K562 (cell line): ENCODE results near the gene SRM. TPM values are rescaled to one million over a fixed set of nuclear protein-coding genes. Genes with fewer than 3 reads are reported as not detected.

Source experiments
- ATF7 ChIP-seq: fragments of 450-650 bp; IDR thresholded peaks from 2 replicates; pipeline ENCODE4 v1.7.1; 2014; ENCODE audit warnings: mild to moderate bottlenecking, moderate library complexity
- CBX5 ChIP-seq: IDR thresholded peaks from 2 replicates; pipeline ENCODE4 v1.6.1; 2014; ENCODE audit warnings: low read depth, borderline replicate concordance
- ESRRB ChIP-seq: fragments of 250-450 bp; sonication (Bioruptor Pico); IDR thresholded peaks from 2 replicates; pipeline ENCODE4 v1.5.0; 2020; ENCODE audit warnings: mild to moderate bottlenecking, moderate library complexity, borderline replicate concordance
- HDGF ChIP-seq: fragments of 450-650 bp; IDR thresholded peaks from 2 replicates; pipeline ENCODE4 v1.6.1; 2016
- MCM5 ChIP-seq: fragments of 450-650 bp; IDR thresholded peaks from 2 replicates; pipeline ENCODE4 v1.6.1; 2016; ENCODE audit warnings: low read depth
- MECOM ChIP-seq: fragments of 250-450 bp; sonication (Bioruptor Pico); IDR thresholded peaks from 2 replicates; pipeline ENCODE4 v1.8.0; 2022; ENCODE audit warnings: inconsistent platforms
- MEIS2 ChIP-seq: fragments of 450-650 bp; IDR thresholded peaks from 2 replicates; pipeline ENCODE4 v1.6.1; 2014; ENCODE audit warnings: mild to moderate bottlenecking; ENCODE audit not compliant: partially characterized antibody
- MYBL2 ChIP-seq, 2 experiments: fragments of 450-650 bp in 1 of 2; sonication (generic) in 1 of 2; formaldehyde crosslinking in 1 of 2; IDR thresholded peaks; 2 replicates each; pipeline versions ENCODE4 v1.6.1 to v1.8.1; 2017 to 2022; ENCODE audit warnings: borderline replicate concordance in 1 of 2, inconsistent platforms in 1 of 2, low read depth in 1 of 2, mild to moderate bottlenecking in 1 of 2, missing genetic modification reagents in 1 of 2, moderate library complexity in 1 of 2
- NFATC3 ChIP-seq: fragments of 450-650 bp; IDR thresholded peaks from 2 replicates; pipeline ENCODE4 v1.6.1; 2017; ENCODE audit warnings: mild to moderate bottlenecking
- STAT5A ChIP-seq: IDR thresholded peaks from 2 replicates; pipeline ENCODE4 v1.6.1; 2012; ENCODE audit warnings: low read length, inconsistent platforms, borderline replicate concordance
- polyA plus RNA-seq, 8 experiments: library from polyadenylated mRNA; depleted of rRNA in 4 of 8; stranded (reverse) in 5 of 8; unstranded in 3 of 8; fragments of >200 nt; fragmentation: Nextera tagmentation in 2 of 8; fragmentation: Illumina TruSeq in 1 of 8; extraction: Ambion mirVana in 2 of 8; extraction: Trizol in 1 of 8; gene quantifications; 2 replicates each; pipeline versions ENCODE4 v1.2.1 to v1.2.3, GENCODE V29; 2011 to 2014; ENCODE audit warnings: inconsistent platforms in 1 of 8, missing spikeins in 1 of 8
- total RNA-seq, 7 experiments: library from RNA; depleted of rRNA in 6 of 7; stranded (reverse); fragments of >200 nt in 6 of 7; fragmentation: Illumina TruSeq in 2 of 7; extraction: Trizol in 2 of 7; gene quantifications; 2 replicates each; pipeline versions ENCODE4 v1.2.1 to v1.2.3, GENCODE V29; 2011 to 2021; ENCODE audit warnings: low replicate concordance in 1 of 7
- TF ChIP-seq, protein P1 (sequence below), 2 experiments: fragments of 450-650 bp in 1 of 2; sonication (generic) in 1 of 2; formaldehyde crosslinking in 1 of 2; IDR thresholded peaks; 2 replicates each; pipeline versions ENCODE4 v1.7.1 to v1.9.0; 2016 to 2022; ENCODE audit warnings: inconsistent platforms in 1 of 2, mild to moderate bottlenecking in 1 of 2, missing genetic modification reagents in 1 of 2
- TF ChIP-seq, protein P2 (sequence below): sonication (generic); formaldehyde crosslinking; IDR thresholded peaks from 2 replicates; pipeline ENCODE4 v1.8.1; 2023; ENCODE audit warnings: mild to moderate bottlenecking, missing genetic modification reagents
- TF ChIP-seq, protein P3 (sequence below): sonication (generic); formaldehyde crosslinking; IDR thresholded peaks from 2 replicates; pipeline ENCODE4 v1.9.0; 2022; ENCODE audit warnings: mild to moderate bottlenecking, missing genetic modification reagents

SRM gene
- total and polyA plus RNA-seq, 9 of the 15 experiments (the other 6 are each of a cell fraction or from before 2014, with no cell fraction given): 23.9 to 373 (median 82.5) TPM

DNA sequence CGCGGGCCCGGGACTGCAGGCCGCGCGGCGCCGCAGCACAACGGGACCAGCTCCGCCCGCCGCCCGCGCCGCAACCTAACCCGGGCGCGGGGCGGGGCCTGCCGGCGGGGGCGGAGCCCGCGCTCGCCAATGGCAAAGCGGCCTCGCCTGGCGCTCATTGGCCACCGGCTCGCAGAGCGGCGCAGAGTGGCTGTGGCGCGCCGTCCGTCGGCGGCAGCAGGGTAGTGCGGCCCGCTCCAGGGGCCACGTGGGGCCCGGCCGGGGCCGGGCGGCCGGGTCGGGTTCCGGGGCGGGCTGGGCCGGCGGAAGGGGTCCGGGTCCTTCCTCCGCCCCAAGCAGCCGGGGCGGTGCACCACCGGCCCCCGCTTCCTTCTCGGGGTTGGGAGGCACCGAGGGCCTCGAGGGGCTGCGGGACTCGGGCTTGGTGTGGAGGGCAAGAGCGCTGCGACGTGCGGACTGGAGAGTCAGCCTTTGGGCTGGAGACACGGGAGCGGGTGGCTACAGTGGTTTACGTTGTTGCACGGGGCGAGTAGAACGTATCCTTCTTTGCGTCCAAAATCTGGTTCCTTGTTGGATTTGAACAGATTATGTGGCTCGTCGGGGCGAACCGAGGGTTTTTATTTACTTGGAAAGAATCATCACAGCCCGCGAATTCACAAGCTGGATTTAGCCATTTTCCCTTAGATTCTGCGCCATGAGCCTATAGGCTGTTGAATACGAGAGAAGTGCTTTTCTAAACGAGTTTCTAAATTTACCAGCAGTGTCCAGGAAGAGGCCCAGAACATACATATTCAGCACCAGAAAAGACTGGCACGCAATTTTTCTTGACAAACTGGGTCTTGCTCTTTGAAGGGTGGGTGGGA lies at the start of gene SRM (continued):
- TF ChIP-seq MYBL2 (IDR thresholded peaks at IDR 0.05; ENCODE audit: low read depth): no peak
- no peak for TF ChIP-seq MYBL2 (CRISPR knock-in tag; IDR thresholded peaks at IDR 0.05; ENCODE audit: borderline replicate concordance)
- TF ChIP-seq, protein P1, sequence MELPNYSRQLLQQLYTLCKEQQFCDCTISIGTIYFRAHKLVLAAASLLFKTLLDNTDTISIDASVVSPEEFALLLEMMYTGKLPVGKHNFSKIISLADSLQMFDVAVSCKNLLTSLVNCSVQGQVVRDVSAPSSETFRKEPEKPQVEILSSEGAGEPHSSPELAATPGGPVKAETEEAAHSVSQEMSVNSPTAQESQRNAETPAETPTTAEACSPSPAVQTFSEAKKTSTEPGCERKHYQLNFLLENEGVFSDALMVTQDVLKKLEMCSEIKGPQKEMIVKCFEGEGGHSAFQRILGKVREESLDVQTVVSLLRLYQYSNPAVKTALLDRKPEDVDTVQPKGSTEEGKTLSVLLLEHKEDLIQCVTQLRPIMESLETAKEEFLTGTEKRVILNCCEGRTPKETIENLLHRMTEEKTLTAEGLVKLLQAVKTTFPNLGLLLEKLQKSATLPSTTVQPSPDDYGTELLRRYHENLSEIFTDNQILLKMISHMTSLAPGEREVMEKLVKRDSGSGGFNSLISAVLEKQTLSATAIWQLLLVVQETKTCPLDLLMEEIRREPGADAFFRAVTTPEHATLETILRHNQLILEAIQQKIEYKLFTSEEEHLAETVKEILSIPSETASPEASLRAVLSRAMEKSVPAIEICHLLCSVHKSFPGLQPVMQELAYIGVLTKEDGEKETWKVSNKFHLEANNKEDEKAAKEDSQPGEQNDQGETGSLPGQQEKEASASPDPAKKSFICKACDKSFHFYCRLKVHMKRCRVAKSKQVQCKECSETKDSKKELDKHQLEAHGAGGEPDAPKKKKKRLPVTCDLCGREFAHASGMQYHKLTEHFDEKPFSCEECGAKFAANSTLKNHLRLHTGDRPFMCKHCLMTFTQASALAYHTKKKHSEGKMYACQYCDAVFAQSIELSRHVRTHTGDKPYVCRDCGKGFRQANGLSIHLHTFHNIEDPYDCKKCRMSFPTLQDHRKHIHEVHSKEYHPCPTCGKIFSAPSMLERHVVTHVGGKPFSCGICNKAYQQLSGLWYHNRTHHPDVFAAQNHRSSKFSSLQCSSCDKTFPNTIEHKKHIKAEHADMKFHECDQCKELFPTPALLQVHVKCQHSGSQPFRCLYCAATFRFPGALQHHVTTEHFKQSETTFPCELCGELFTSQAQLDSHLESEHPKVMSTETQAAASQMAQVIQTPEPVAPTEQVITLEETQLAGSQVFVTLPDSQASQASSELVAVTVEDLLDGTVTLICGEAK (IDR thresholded peaks at IDR 0.05): peak; percentile 72
- TF ChIP-seq, protein P1 (CRISPR knock-in tag; IDR thresholded peaks at IDR 0.05): no peak
- peak; percentile 74 for TF ChIP-seq ATF7
- TF ChIP-seq STAT5A: no peak
- TF ChIP-seq ESRRB (CRISPR knock-in tag): no peak
- TF ChIP-seq, protein P2, sequence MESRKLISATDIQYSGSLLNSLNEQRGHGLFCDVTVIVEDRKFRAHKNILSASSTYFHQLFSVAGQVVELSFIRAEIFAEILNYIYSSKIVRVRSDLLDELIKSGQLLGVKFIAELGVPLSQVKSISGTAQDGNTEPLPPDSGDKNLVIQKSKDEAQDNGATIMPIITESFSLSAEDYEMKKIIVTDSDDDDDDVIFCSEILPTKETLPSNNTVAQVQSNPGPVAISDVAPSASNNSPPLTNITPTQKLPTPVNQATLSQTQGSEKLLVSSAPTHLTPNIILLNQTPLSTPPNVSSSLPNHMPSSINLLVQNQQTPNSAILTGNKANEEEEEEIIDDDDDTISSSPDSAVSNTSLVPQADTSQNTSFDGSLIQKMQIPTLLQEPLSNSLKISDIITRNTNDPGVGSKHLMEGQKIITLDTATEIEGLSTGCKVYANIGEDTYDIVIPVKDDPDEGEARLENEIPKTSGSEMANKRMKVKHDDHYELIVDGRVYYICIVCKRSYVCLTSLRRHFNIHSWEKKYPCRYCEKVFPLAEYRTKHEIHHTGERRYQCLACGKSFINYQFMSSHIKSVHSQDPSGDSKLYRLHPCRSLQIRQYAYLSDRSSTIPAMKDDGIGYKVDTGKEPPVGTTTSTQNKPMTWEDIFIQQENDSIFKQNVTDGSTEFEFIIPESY (CRISPR knock-in tag): peak; percentile 22; the same call in 1 of the 2 replicates
- TF ChIP-seq, protein P3, sequence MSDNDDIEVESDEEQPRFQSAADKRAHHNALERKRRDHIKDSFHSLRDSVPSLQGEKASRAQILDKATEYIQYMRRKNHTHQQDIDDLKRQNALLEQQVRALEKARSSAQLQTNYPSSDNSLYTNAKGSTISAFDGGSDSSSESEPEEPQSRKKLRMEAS (CRISPR knock-in tag): no peak; the same call in 1 of the 2 replicates
- no peak for TF ChIP-seq MECOM (CRISPR knock-in tag)
- TF ChIP-seq CBX5: no peak
- TF ChIP-seq MCM5: no peak
- TF ChIP-seq HDGF: no peak
- TF ChIP-seq NFATC3: no peak
- TF ChIP-seq MEIS2: no peak
